Muscle layer of duodenum (tissue), 2 donors: ENCODE measurements around the gene ANP32D.
"Not testable (repeated sequence)": the region's sequence is repeated elsewhere in the genome, so short reads cannot be mapped to it uniquely, and the experiment has no call there.

Source experiments
- H3K27ac ChIP-seq: one replicate; pipeline ENCODE4 v1.7.0; 2013; ENCODE audit warnings: mild to moderate bottlenecking, low read length
- H3K27me3 ChIP-seq: one replicate; pipeline ENCODE4 v1.7.0; 2013; ENCODE audit warnings: low read depth, mild to moderate bottlenecking, control low read depth, low read length
- H3K36me3 ChIP-seq, 2 donors: one replicate each; pipeline ENCODE4 v1.7.0; 2013; ENCODE audit warnings: low read length in 2 of 2, control low read depth in 1 of 2, mild to moderate bottlenecking in 1 of 2; ENCODE audit not compliant: insufficient read depth in 2 of 2, control insufficient read depth in 1 of 2
- H3K4me1 ChIP-seq, 2 donors: one replicate each; pipeline ENCODE4 v1.7.0; 2013; ENCODE audit warnings: low read length in 2 of 2, mild to moderate bottlenecking in 2 of 2, control low read depth in 1 of 2, moderate library complexity in 1 of 2; ENCODE audit not compliant: insufficient read depth in 2 of 2, control insufficient read depth in 1 of 2
- H3K4me3 ChIP-seq, 2 donors: one replicate each; pipeline ENCODE4 v1.7.0; 2013; ENCODE audit warnings: low read length in 2 of 2, low read depth in 1 of 2, mild to moderate bottlenecking in 1 of 2
- H3K9me3 ChIP-seq, 2 donors: one replicate each; pipeline ENCODE4 v1.7.0; 2013; ENCODE audit warnings: low read length in 2 of 2, control low read depth in 1 of 2, mild to moderate bottlenecking in 1 of 2; ENCODE audit not compliant: control insufficient read depth in 1 of 2
- donor health status: healthy.

The ANP32D gene

DNA sequence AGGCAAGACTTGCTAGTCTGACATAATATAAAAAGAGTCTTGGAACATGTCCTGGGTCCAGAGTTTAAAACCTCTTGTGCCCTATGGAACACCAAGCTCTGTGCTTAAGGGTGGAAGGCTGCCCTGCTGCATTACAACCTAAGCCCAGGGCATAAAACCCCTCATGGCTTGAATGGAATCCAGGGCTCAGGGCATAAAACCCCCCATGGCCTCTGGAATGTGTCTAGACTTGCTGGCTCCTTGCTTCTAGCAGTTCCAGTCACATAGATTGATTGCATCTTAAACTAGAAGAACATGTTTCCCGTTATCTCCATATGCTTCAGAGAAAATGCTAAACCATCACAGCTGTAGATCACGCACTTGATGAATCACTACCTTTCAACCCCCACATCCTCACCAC is 34.5 kb downstream of the ANP32D start:
- not testable (repeated sequence) for H3K27ac ChIP-seq, H3K4me3 ChIP-seq, H3K4me1 ChIP-seq, H3K36me3 ChIP-seq, H3K9me3 ChIP-seq, H3K27me3 ChIP-seq

DNA sequence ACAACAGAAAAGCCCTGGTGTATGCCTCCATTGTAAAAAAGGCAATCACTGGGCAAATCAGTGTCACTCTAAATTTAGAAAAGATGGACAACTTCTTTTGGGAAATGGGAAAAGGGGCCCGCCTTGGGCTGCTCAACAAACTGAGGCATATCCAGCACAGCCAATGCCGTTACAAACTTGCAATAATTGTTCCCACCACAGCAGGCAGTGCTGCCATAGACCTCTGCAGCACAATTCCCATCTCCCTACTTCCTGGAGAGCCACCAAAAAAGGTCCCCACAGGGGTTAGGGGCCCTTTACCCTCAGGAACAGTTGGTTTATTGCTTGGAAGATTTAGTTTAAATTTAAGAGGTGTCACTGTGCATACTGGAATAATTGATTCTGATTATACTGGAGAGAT is 36.6 kb downstream of the ANP32D start:
- no peak overlapping the region for H3K4me3 ChIP-seq
- peaks cover 0 to 3% of the 10 kb centered on the region in 2 donors for H3K9me3 ChIP-seq
- H3K27ac ChIP-seq = no peak overlapping the region
- H3K27me3 ChIP-seq = no peaks in the 10 kb centered on the region
- no peaks in the 10 kb centered on the region for H3K36me3 ChIP-seq
- H3K4me1 ChIP-seq = no peaks in the 10 kb centered on the region

DNA sequence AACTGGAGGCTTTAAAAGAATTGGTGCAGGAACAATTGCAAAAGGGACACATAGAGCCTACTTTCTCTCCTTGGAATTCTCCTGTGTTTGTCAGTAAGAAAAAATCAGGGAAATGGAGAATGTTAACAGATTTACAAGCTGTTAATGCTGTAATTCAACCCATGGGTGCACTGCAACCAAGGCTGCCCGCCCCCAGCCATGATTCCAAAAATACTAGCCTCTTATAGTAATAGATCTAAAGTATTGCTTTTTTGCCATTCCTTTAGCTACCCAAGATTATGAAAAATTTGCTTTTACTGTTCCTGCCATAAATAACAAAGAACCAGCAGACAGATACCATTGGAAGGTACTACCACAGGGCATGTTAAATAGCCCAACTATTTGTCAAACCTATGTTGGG is 37.8 kb downstream of the ANP32D start:
- Histone ChIP-seq H3K27ac (no peak overlapping the region), H3K27me3 (no peaks in the 10 kb centered on the region), H3K36me3 (no peaks in the 10 kb centered on the region), H3K4me1 (no peaks in the 10 kb centered on the region), H3K4me3 (no peak overlapping the region), H3K9me3 (peaks cover 0 to 3% of the 10 kb centered on the region in 2 donors)

DNA sequence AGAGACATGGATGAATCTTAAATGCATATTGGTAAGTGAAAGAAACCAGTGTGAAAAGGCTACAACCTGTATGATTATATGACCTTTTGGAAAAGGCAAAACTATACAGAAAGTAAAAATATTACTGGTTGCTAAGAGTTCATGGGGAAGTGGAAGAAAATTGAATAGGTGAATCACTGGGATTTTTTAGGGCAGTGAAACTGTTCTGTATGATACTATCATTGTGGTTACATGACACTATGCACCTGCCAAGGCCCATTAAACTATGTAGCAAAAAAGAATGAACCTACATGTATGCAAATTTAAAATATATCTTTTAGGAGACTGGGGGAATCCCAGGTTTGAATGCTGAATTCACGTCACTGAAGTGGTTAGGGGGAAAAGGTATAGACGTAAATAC is 40.5 kb downstream of the ANP32D start:
- Histone ChIP-seq H3K9me3 (peaks cover 0 to 3% of the 10 kb centered on the region in 2 donors), H3K27ac (no peak overlapping the region), H3K4me1 (no peaks in the 10 kb centered on the region), H3K4me3 (no peak overlapping the region), H3K36me3 (no peaks in the 10 kb centered on the region), H3K27me3 (no peaks in the 10 kb centered on the region)

DNA sequence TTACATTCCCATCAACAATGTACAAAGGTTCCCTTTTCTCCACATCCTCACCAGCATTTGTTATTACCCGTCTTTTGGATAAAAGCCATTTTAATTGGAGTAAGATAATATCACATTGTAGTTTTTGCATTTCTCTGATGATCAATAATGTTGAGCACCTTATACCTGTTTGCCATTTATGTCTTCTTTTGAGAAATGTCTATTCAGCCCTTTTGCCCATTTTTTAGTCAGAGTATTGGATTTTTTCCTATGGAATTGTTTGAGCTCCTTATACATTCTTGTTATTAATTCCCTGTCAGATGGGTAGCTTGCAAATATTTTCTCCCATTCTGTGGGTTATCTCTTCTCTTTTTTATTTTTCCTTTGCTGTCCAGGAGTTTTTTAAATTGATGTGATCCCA is 42.4 kb downstream of the ANP32D start:
- Histone ChIP-seq H3K27me3 (no peaks in the 10 kb centered on the region), H3K27ac (no peak overlapping the region), H3K4me3 (no peak overlapping the region), H3K36me3 (no peaks in the 10 kb centered on the region), H3K9me3 (peaks cover 0 to 3% of the 10 kb centered on the region in 2 donors), H3K4me1 (no peaks in the 10 kb centered on the region)

DNA sequence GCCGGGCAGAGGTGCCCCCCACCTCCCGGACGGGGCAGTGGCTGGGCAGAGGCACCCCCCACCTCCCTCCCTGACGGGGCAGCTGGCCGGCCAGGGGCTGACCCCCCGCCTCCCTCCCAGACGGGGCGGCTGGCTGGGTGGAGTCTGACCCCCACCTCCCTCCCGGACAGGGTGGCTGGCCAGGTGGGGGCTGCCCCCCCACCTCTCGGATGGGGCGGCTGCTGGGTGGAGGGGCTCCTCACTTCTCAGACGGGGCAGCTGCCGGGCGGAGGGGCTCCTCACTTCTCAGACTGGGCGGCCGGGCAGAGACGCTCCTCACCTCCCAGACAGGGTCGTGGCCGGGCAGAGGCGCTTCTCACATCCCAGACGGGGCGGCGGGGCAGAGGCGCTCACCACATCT is 48.0 kb downstream of the ANP32D start:
- not testable (repeated sequence) for H3K27ac ChIP-seq, H3K4me1 ChIP-seq, H3K9me3 ChIP-seq, H3K36me3 ChIP-seq, H3K4me3 ChIP-seq, H3K27me3 ChIP-seq
